K562 (cell line): ENCODE measurements around the gene VSTM2A.

Experiments used
- BRF2 ChIP-seq: IDR thresholded peaks from 3 replicates; pipeline ENCODE4 v1.6.1; 2011; ENCODE audit warnings: borderline replicate concordance, mild to moderate bottlenecking; ENCODE audit not compliant: insufficient read length, insufficient read depth
- CHD2 ChIP-seq: IDR thresholded peaks from 2 replicates; pipeline ENCODE4 v1.6.1; 2011; ENCODE audit warnings: low read depth, low read length
- CTCF ChIP-seq, 3 experiments: IDR thresholded peaks in 2 of 3; conservative IDR thresholded peaks in 1 of 3; 2 replicates each; pipeline ENCODE4 v1.5.1; 2011 to 2012; ENCODE audit warnings: low read length in 3 of 3, mild to moderate bottlenecking in 3 of 3, control low read depth in 2 of 3, improper control_type of control experiment in 1 of 3, inconsistent platforms in 1 of 3, low read depth in 1 of 3, mixed read lengths in 1 of 3, moderate library complexity in 1 of 3; ENCODE audit not compliant: insufficient read depth in 2 of 3
- ETV6 ChIP-seq, 3 experiments: fragments of 150-350 bp in 1 of 3; sonication (generic) in 1 of 3; formaldehyde crosslinking in 1 of 3; IDR thresholded peaks; 2 replicates each; pipeline versions ENCODE4 v1.6.1 to v1.8.0; 2014 to 2022; ENCODE audit warnings: borderline replicate concordance in 2 of 3, low read depth in 2 of 3, antibody characterized with exemption in 1 of 3, low read length in 1 of 3, mild to moderate bottlenecking in 1 of 3, missing genetic modification reagents in 1 of 3
- IRF2 ChIP-seq: sonication (generic); formaldehyde crosslinking; IDR thresholded peaks from 2 replicates; pipeline ENCODE4 v1.8.1; 2022; ENCODE audit warnings: mild to moderate bottlenecking, missing genetic modification reagents
- POLR3A ChIP-seq: IDR thresholded peaks from 2 replicates; pipeline ENCODE4 v1.6.1; 2011; ENCODE audit warnings: borderline replicate concordance, mild to moderate bottlenecking, moderate library complexity; ENCODE audit not compliant: insufficient read length, insufficient read depth; ENCODE audit errors: extremely low read depth
- SMC3 ChIP-seq: conservative IDR thresholded peaks from 2 replicates; pipeline ENCODE4 v1.6.1; 2011; ENCODE audit warnings: low read depth, low read length, improper control_type of control experiment; ENCODE audit not compliant: insufficient read depth
- ZKSCAN1 ChIP-seq: fragments of 150-350 bp; IDR thresholded peaks from 2 replicates; pipeline ENCODE4 v1.6.1; 2016; ENCODE audit warnings: low read depth, low read length
- ZNF280A ChIP-seq: fragments of 450-650 bp; IDR thresholded peaks from 2 replicates; pipeline ENCODE4 v1.6.1; 2018; ENCODE audit warnings: mild to moderate bottlenecking, low read depth; ENCODE audit not compliant: partially characterized antibody
- ZNF324 ChIP-seq: fragments of 250-450 bp; sonication (Bioruptor Pico); IDR thresholded peaks from 2 replicates; pipeline ENCODE4 v1.4.0; 2020; ENCODE audit warnings: mild to moderate bottlenecking
- ZNF57 ChIP-seq: fragments of 450-650 bp; formaldehyde crosslinking; IDR thresholded peaks from 2 replicates; pipeline ENCODE4 v1.4.0; 2020; ENCODE audit warnings: mild to moderate bottlenecking, moderate library complexity
- TF ChIP-seq, protein P1 (sequence below): fragments of 450-650 bp; formaldehyde crosslinking; IDR thresholded peaks from 2 replicates; pipeline ENCODE4 v1.4.0; 2022; ENCODE audit warnings: missing genetic modification characterization

GRCh38 chr7:54559401-54559800 is 17.2 kb downstream of the VSTM2A start:
- TF ChIP-seq ETV6 (IDR thresholded peaks at IDR 0.05; ENCODE audit: borderline replicate concordance in 1 of 2, low read depth in 2 of 2, low read length in 1 of 2) (no peak), ETV6 (CRISPR knock-in tag; IDR thresholded peaks at IDR 0.05; ENCODE audit: borderline replicate concordance) (no peak), BRF2 (no peak), POLR3A (no peak), IRF2 (CRISPR knock-in tag) (no peak), ZNF324 (no peak), SMC3 (no peak), ZNF280A (no peak), ZKSCAN1 (no peak), CHD2 (no peak), ZNF57 (CRISPR knock-in tag) (no peak), CTCF (IDR thresholded peaks at IDR 0.05 in 2 of 3, conservative IDR thresholded peaks at IDR 0.05 in 1 of 3; ENCODE audit: insufficient read depth in 2 of 3, low read depth in 1 of 3, low read length in 3 of 3) (no peak)
- TF ChIP-seq, protein P1, sequence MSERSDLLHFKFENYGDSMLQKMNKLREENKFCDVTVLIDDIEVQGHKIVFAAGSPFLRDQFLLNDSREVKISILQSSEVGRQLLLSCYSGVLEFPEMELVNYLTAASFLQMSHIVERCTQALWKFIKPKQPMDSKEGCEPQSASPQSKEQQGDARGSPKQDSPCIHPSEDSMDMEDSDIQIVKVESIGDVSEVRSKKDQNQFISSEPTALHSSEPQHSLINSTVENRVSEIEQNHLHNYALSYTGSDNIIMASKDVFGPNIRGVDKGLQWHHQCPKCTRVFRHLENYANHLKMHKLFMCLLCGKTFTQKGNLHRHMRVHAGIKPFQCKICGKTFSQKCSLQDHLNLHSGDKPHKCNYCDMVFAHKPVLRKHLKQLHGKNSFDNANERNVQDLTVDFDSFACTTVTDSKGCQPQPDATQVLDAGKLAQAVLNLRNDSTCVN (CRISPR knock-in tag): no peak
